ENCODE measurements around the gene SHB. TPM values are rescaled to one million over a fixed set of nuclear protein-coding genes. Genes with fewer than 3 reads are reported as not detected.

Gene SHB
- total and polyA plus RNA-seq, 2 of the 8 experiments (the other 6 are each of a cell fraction or from before 2014, with no cell fraction given), result 4.1 to 12.6 TPM

DNA sequence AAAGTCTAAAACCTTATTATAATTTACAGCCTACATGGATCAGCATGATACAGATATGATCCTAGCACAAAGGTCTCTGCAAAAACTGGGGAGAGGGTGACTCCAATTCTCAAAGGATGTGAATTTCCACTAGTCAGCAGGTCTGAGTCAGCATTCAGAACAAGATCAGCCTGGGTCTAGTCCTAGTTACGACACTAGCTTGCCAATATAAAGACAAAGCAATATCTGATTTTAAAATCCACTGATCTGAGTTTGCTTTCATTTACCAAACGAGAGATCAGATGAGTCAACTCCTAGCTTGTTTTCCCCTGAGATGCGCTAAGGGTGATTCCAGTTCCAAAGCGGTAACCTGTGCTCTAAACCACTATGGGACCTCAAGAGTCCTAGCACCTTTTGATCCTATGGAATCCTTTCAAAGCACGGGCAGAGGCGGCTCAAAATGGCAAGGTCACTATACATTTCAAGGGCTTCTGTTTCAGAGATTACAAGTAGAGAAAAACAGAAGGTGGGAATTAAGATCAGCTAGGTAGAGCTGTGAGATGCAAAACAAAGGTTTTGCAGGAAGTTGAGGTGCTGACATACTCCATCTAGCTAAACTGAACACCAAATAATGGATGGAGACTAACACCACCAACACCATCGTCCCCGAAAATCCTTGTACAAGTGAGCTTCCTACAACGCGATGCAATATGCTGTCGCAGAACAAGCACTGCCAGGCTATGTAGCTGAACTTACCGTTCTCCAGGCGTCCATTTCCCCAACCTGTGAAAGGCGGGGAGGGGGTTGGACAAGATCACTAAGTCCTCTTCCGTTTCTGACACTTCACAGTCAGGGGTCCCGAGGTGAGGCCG is 166.0 kb downstream of the SHB start:
- Histone ChIP-seq H3K23me2 (ENCODE audit: low read depth, low read length) (peaks cover 6% of the 10 kb centered on the region), H3K56ac (replicated peaks; ENCODE audit: insufficient read length, low read depth, low read length) (no peak overlapping the region), H3K79me1 (ENCODE audit: low read depth, low read length) (peaks cover 3% of the 10 kb centered on the region; the same call in 1 of the 2 replicates), H3K27me3 (replicated peaks in 1 of 4; ENCODE audit: control insufficient read depth in 3 of 4, extremely low read depth in 1 of 4, insufficient read depth in 3 of 4, low read length in 3 of 4) (peaks cover 0 to 3% (median 0%) of the 10 kb centered on the region in 4 experiments; a peak in 3 of 7 replicates), H3K4ac (replicated peaks; ENCODE audit: insufficient read length, low read depth, low read length) (no peak overlapping the region), H4K5ac (ENCODE audit: insufficient read length, low read depth, low read length) (no peak overlapping the region), H4K8ac (ENCODE audit: extremely low read depth, insufficient read depth, low read length) (no peak overlapping the region), H3K4me2 (ENCODE audit: insufficient read depth in 1 of 2, low read depth in 2 of 2, low read length in 2 of 2) (peak overlapping the region; percentile 90 to 94), H3K79me2 (ENCODE audit: control insufficient read depth in 1 of 2, insufficient read depth in 2 of 2, low read length in 2 of 2) (0 out of 4 replicates have a peak, but pooled peaks cover 0 to 6% of the 10 kb centered on the region in 2 experiments), H3K23ac (ENCODE audit: insufficient read length) (no peak overlapping the region), H2BK15ac (ENCODE audit: low read length) (no peak overlapping the region), H2BK20ac (ENCODE audit: low read length) (no peak overlapping the region), H3K14ac (ENCODE audit: insufficient read length) (no peak overlapping the region), H3K4me1 (replicated peaks in 1 of 4; ENCODE audit: control insufficient read depth in 3 of 4, insufficient read depth in 4 of 4, low read length in 3 of 4) (peaks cover 0 to 8% (median 6%) of the 10 kb centered on the region in 4 experiments; a peak in 3 of 7 replicates), H2BK5ac (ENCODE audit: low read depth, low read length) (0 out of 2 replicates have a peak overlapping the region, but pooled peaks have one; percentile 37), H3K4me3 (ENCODE audit: extremely low read depth in 1 of 4, insufficient read depth in 2 of 4, low read depth in 3 of 4, low read length in 4 of 4) (peak overlapping the region; percentile 65 to 90 (median 78)), H2AK5ac (ENCODE audit: low read depth, low read length) (no peak overlapping the region), H2BK120ac (replicated peaks; ENCODE audit: low read depth, low read length) (no peak overlapping the region), H3K27ac (ENCODE audit: low read depth, low read length) (no peak overlapping the region), H3K9ac (replicated peaks in 1 of 4; ENCODE audit: extremely low read depth in 1 of 4, low read depth in 3 of 4, low read length in 3 of 4) (peak overlapping the region; percentile 14 to 67 (median 48); a peak in 6 of 7 replicates), H2BK12ac (ENCODE audit: low read depth, low read length) (no peak overlapping the region), H3K36me3 (ENCODE audit: control insufficient read depth in 2 of 4, insufficient read depth in 4 of 4, low read length in 3 of 4) (peaks cover 0 to 10% (median 7%) of the 10 kb centered on the region in 4 experiments; a peak in 5 of 8 replicates), H4K20me1 (replicated peaks in 1 of 2; ENCODE audit: control insufficient read depth in 1 of 2, insufficient read depth in 2 of 2, low read length in 2 of 2) (peaks cover 0 to 2% of the 10 kb centered on the region in 2 experiments), H4K91ac (replicated peaks; ENCODE audit: insufficient read length, low read length) (no peak overlapping the region), H3K9me3 (ENCODE audit: insufficient read depth in 2 of 2, low read depth in 1 of 2, low read length in 1 of 2) (no peaks in the 10 kb centered on the region), H3K18ac (ENCODE audit: extremely low read depth, low read length) (no peak overlapping the region), H2AFZ (ENCODE audit: low read length) (no peak overlapping the region)
- ChIA-PET CTCF (ENCODE audit: partially characterized antibody) (interaction anchor here (0.6 to 2.0 kb wide), 9 partner anchors 11 to 458 kb away, joined by 3 to 9 read pairs (median 4); no protein-coding TSS in a partner anchor), POLR2A (ENCODE audit: partially characterized antibody) (interaction anchor here (0.8 to 0.9 kb wide), 3 partner anchors 73 to 498 kb away, joined by 3 read pairs; no protein-coding TSS in a partner anchor)
- DNase-seq (ENCODE audit: low read depth in 1 of 2, low spot score in 2 of 2) (no peak), FAIRE-seq (peak; percentile 45)
- TF ChIP-seq ZNF274 (IDR thresholded peaks at IDR 0.05; ENCODE audit: borderline replicate concordance, extremely low read depth, low read length) (no peak), SUZ12 (IDR thresholded peaks at IDR 0.05; ENCODE audit: low read length) (no peak), RBBP5 (IDR thresholded peaks at IDR 0.05; ENCODE audit: borderline replicate concordance, low read depth, low read length) (0 out of 2 replicates have a peak, but pooled peaks have one; percentile 55), BCL11A (IDR thresholded peaks at IDR 0.05; ENCODE audit: low read depth in 2 of 2, low read length in 2 of 2) (no peak), SAP30 (IDR thresholded peaks at IDR 0.05; ENCODE audit: insufficient read depth, insufficient replicate concordance, low read length) (no peak), SP4 (IDR thresholded peaks at IDR 0.05; ENCODE audit: low read length) (no peak)
- WGBS, 2 experiments (ENCODE audit: extremely low coverage in 1 of 2, insufficient coverage in 1 of 2, insufficient read length in 1 of 2, insufficient replicate concordance in 2 of 2, low coverage in 1 of 2, low lambda C conversion rate in 2 of 2, missing lambda C conversion rate in 1 of 2), result 12% methylated on average over 17 of the region's 17 CpGs; no CpG with 5 or more reads in 1 of the 2 experiments
